Embryonic facial prominence (tissue), 1 donor: ENCODE results near the gene SHKBP1.
"Not testable (repeated sequence)": the region's sequence is repeated elsewhere in the genome, so short reads cannot be mapped to it uniquely, and the experiment has no call there.

Experiments
- DNase-seq: peaks from one replicate; pipeline ENCODE4 v3.0.0-alpha.2; 2016; ENCODE audit errors: extremely low spot score

Gene SHKBP1, protein sequence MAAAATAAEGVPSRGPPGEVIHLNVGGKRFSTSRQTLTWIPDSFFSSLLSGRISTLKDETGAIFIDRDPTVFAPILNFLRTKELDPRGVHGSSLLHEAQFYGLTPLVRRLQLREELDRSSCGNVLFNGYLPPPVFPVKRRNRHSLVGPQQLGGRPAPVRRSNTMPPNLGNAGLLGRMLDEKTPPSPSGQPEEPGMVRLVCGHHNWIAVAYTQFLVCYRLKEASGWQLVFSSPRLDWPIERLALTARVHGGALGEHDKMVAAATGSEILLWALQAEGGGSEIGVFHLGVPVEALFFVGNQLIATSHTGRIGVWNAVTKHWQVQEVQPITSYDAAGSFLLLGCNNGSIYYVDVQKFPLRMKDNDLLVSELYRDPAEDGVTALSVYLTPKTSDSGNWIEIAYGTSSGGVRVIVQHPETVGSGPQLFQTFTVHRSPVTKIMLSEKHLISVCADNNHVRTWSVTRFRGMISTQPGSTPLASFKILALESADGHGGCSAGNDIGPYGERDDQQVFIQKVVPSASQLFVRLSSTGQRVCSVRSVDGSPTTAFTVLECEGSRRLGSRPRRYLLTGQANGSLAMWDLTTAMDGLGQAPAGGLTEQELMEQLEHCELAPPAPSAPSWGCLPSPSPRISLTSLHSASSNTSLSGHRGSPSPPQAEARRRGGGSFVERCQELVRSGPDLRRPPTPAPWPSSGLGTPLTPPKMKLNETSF

DNA sequence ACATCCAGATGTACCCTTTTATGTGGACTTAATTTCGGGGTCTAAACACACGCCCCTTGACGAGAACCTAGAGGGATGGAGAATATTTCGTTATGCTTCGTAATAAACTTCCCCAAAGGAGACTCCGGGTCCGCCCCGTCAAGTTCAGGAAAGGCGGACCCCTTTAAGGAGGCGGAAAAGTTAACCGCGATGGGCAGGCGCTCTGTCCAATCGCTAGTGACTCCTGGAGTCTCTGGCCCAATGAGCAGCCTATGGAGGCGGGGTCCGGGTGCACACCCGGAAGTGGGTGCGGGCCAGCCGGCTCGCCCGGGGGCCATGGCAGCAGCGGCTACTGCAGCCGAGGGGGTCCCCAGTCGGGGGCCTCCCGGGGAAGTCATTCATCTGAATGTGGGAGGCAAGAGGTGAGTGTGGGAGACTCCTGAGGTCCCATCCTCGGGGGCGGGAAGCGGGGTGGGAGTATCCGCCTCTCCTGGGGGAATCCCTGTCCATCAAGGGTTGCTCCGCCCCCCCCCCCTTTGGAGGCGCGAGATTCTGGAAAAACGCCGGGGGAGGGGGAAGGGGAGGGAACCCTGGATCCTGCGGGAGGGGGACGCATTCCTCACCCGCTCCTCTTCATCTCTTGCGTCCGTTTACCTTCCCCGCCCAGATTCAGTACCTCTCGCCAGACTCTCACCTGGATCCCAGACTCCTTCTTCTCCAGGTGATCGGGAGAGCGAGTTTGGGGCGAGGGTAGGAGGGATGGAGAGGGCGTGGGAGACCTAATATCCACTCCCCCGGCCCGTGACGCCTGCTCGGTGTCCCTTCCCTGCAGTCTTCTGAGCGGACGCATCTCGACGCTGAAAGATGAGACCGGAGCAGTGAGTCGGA, at the start of gene SHKBP1:
Gene SHKBP1 (plus strand): TSS at position 289 of the 867 bp plus-strand sequence. CDS start 27 bp downstream, at position 316.
- DNase-seq: peak; percentile 86

DNA sequence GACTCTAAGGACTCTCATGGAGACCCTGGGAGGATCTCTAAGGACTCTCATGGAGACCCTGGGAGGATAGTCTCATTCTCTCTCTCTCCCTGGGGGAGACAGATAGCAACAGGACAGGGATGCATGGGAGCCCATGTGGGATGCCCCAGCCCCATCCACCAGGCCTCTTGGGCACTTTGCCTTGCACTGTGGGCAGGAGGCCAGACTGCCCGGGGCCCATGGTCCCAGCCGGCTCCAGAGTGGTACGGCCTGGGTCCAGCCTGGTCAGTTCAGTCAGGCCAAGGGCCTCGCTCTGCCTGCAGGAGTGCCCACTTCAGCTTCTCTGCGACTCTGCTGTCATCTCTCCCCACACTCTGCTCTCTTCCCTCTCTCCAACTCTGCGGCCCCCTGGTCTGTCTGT, 48.6 kb upstream of the SHKBP1 start:
- no peak for DNase-seq

DNA sequence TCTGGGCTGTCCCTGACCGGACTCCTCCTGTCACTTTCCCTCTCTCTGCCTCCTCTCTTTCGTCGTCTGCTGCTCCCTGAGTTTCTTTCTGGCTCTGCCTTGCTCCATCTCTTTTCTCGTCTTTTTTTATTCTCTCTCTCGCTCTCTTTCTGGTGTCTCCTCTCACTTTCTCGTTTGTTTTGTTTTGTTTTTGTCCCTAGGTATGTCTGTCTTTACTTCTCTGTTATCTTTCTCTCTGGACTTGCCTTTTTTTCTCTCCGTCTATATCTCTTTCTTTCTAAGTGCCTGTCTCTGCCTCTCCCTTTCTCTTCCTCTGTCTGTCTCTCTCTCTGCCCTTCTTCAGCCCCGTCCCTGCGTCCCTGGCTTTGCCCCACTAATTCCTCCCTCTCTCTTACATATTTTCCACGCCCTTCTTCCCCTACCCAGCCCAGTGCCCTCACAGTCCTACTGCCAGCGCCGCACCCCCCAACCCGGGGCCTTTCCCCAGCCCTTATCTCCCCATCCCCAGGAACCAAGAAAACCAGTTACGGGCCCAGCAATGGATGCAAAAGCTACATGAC, 48.1 kb upstream of the SHKBP1 start:
- no peak for DNase-seq

GRCh38 chr19:40529093-40529954, 47.3 kb upstream of the SHKBP1 start:
- DNase-seq: peak; percentile 59

DNA sequence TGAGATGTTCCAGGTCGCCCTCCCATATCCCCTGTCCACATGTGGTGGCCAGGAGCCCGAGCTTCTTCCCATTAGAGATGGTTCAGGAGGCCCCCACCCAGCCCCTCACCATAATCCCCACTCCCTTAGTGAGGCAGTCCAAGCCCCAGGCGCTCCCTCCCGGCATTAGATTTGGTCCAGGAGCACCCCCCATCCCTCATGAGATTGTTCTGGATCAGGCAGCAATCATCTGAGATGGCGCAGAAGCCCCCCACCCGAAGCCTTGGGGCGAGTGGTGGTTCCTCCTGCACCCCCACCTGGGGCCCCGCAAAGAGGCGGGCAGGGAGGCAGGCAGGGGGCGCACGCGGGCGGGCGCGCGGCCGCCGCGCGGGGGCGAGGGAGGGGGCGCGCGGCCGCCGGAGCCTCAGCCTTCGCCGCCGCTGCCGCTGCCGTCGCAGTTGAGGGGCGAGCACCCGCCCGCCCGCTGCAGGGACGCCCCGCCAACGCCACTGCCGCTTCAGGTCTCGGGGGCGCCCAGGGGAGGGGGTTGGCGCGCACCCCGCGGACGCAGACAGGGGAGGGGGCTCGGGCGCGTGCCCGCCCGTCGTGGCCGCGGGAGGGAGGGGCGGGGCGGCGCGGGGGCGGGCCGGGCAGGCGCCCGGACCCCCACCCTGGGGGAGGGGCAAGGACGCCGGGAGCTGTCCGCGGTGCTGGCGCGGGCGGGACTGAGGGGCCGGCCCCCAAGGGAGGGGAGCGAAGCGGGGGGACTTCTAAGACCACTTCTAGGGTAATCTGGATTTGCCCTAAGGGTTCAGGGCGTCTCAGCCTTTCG, 46.4 kb upstream of the SHKBP1 start:
- DNase-seq: no peak

GRCh38 chr19:40533508-40533907, 43.2 kb upstream of the SHKBP1 start:
- no peak for DNase-seq

DNA sequence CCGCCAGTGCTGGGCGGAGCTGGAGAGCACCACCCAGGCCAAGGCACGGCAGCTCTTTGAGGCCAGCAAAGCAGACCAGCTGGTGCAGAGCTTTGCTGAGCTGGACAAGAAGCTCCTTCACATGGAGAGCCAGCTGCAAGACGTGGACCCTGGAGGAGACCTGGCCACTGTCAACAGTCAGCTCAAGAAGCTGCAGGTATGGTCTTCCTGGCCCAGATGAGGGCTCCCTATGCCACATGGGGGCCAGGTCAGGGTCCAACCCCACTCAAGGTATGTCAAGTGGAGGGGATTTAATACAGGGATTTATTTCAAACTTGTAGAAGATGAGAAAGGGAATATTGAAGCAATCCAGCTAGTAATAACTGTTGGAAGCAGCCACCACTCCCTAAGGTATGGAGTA, 42.5 kb upstream of the SHKBP1 start:
- no peak for DNase-seq

GRCh38 chr19:40539070-40539469, 37.6 kb upstream of the SHKBP1 start:
- no peak for DNase-seq

DNA sequence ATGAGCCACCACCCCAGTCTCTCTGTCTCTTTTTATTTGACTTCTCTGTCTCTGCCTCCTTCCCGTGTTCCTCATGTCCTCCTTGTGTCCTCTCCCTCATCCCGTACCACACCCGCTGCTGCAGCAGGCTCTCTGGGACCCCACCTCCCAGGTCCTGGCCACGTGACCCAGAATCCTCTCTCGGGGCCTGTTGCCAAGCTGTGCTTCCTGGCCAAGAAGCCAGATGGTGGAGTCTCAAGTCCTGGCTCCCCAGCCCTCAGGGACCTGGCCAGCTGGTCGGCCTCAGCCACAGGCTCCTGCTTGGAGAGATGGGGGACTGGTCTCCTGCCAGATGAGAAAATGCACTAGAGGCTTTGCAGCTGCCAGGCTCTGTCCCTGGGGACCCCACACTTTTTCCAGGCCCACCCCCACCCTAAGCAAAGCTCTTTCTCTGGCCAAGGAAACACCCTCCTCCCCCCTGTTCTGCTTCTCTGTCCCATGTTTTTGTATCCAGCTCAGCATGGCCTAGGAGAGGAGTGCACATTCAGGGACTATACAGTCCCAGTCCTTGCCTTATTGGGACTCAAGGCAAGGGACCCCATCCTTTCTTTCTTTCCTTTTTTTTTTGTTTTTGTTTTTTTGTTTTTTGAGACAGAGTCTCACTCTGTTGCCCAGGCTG, 34.3 kb upstream of the SHKBP1 start:
- no peak for DNase-seq

DNA sequence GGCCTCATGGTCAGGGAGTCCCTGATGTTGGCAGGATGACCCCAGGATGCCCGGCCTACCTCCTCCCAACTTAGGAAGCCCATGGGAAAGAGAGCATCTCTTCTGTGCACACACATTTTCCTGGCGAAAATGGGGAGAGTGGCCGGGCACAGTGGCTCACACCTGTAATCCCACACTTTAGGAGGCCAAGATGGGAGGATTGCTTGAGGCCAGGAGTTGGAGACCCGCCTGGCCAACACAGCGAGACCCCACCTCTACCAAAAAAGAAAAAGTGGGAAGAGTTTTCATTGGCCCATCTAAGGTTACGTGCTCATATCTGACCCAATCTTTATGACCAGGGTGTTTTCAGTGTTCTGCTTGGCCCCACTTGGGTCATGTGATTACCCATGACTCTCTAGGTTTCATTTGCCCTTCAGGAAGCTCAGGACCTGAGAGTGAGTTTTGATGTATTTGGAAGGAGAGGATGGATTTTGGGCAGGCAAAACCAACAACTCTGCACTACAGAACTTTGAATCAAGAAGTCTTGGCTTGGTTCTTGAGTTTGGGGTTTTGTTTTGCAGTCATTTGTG, 33.6 kb upstream of the SHKBP1 start:
- DNase-seq: no peak

DNA sequence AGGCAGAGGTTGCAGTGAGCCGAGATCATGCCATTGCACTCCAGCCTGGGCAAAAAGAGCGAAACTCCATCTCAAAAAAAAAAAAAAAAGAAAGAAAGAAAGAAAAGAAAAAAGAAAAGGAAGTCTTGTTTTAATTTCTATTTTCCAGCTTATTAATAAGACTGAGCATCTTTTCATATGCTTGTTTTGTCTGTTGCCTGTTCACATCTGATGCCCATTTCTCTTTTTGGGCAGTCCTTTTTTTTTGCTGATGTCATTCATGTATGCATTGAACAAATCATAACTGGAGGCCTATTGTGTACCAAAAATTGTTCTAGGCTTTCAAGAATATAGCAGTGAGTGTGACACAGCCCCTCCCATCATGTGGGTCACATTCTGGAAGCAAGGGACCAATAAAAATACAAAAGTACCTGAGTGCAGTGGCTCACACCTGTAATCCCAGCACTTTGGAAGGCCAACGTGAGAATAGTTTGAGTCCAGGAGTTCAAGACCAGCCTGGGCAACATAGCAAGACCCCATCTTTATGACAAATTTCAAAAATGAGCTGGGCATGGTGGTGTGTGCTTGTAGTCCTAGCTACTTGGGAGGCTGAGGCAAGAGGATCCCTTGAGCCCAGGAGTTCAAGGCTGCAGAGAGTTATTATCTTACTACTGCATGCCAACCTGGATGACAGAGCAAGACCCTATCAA, 30.4 kb upstream of the SHKBP1 start:
- not testable (repeated sequence) for DNase-seq

DNA sequence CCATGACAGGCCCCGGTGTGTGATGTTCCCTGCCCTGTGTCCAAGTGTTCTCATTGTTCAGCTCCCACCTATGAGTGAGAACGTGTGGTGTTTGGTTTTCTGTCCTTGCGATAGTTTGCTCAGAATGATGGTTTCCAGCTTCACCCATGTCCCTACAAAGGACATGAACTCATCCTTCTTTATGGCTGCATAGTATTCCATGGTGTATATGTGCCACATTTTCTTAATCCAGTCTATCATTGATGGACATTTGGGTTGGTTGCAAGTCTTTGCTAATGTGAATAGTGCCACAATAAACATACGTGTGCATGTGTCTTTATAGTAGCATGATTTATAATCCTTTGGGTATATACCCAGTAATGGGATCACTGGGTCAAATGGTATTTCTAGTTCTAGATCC, 29.5 kb upstream of the SHKBP1 start:
- not testable (repeated sequence) for DNase-seq

GRCh38 chr19:40547836-40548235, 28.8 kb upstream of the SHKBP1 start:
- DNase-seq: no peak

- no peak for DNase-seq
Measured at GRCh38 chr19:40549007-40549708, 27.5 kb upstream of the SHKBP1 start.

DNA sequence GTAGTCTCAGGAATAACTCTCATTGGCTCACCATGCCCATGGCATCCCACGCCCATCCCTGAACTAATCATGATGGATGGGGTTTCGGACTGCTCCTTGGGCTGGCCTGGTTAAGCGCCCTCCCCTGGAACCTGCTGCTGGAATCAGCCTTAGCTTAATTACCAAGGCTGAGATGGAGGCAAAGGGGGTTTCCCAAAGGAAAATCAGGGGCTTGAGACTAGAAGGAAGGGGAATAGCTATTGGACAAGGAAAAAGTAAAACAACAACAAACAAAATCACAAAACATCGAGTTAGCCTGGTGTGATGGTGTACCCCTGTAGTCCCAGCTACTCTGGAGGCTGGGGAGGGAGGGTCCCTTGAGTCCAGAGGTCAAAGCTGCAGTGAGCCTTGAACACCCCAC, 25.7 kb upstream of the SHKBP1 start:
- DNase-seq: no peak

DNA sequence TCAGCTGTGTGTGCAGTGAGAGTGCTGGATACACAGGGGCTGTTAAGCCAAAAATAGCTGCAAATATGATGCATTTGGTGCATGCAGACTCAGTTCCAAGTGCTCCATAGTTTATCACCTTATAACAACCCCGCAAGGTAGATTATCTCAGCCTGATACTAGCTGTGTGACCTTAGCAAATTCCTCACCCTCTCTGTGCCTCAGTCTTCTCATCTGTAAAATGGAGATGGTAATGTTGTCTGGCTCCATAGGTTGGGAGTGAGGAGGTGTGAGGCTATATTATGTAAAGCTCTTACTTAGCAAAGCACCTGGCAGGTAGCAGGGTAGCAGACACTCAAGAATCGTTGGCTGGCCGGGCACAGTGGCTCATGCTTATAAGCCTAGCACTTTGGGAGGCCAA, 23.8 kb upstream of the SHKBP1 start:
- no peak for DNase-seq

DNA sequence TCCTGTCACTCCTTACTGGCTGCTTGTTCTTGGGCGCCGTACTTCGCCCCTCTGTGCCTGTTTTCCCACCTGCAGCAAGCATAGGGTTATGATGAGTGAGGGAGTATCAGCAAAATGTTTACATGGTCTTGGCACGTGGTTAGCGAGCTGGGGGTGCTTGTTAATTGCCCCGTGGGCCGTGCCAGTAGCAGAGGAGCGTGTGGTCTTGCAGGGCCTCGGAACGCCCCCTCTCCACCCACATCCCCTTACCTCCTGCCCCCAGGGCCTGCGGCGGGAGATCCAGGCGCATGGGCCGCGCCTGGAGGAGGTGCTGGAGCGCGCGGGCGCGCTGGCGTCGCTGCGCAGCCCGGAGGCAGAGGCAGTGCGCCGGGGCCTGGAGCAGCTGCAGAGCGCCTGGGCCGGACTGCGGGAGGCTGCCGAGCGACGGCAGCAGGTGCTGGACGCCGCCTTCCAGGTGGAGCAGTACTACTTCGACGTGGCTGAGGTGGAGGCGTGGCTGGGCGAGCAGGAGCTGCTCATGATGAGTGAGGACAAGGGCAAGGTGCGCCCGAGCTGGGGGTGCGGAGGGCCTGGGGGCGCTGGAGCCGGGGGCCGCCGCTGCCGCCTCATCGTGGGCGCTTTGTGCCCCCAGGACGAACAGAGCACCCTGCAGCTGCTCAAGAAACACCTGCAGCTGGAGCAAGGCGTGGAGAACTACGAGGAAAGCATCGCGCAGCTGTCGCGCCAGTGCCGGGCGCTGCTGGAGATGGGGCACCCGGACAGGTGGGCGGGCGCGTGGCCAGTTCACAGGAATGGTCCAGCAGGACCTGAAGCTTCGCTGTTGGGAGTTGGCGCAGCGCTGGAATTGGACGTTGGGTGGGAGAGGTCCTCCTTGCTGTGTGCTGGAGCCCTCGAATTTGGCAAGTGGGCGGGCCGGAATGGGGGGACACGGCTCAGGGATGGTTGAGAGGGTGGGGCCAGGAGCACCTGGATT, 22.5 kb upstream of the SHKBP1 start:
- DNase-seq: no peak
